GM23338 (cell line): ENCODE data around the gene NT5M.

ENCODE experiments used
- EZH2phosphoT487 ChIP-seq: fragments of 200-600 bp; sonication (generic); IDR thresholded peaks from one replicate; pipeline ENCODE4 v1.8.1; 2018; ENCODE audit warnings: antibody characterized with exemption; ENCODE audit not compliant: unreplicated experiment
- TF ChIP-seq, protein P1 (sequence below), 2 experiments: fragments of 200-600 bp in 1 of 2; sonication (generic) in 1 of 2; conservative IDR thresholded peaks; 2 replicates each; pipeline versions ENCODE4 v1.5.1 to v1.6.1; 2016 to 2017; ENCODE audit warnings: antibody characterized with exemption in 2 of 2, low read depth in 2 of 2, mild to moderate bottlenecking in 2 of 2, moderate library complexity in 1 of 2

DNA sequence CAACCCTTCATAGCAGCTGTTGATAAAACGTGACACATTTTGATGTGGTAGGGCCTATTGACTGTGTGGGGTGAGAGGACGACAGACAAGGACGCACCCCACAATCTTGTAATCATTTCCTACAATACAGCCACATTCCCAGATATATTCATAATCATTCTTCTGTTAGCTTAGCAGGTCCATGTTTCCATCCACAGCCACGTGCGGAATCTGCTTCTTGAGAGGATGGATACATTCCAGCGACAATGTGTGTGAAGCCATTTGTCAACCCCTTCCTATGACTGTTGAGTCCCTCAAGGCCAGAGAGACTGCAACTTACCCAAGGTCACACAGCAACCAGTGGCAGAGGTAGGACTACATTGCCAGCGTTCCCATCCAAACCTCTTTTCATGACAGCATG is 13.5 kb upstream of the NT5M start:
- TF ChIP-seq EZH2phosphoT487 = no peak
- TF ChIP-seq, protein P1, sequence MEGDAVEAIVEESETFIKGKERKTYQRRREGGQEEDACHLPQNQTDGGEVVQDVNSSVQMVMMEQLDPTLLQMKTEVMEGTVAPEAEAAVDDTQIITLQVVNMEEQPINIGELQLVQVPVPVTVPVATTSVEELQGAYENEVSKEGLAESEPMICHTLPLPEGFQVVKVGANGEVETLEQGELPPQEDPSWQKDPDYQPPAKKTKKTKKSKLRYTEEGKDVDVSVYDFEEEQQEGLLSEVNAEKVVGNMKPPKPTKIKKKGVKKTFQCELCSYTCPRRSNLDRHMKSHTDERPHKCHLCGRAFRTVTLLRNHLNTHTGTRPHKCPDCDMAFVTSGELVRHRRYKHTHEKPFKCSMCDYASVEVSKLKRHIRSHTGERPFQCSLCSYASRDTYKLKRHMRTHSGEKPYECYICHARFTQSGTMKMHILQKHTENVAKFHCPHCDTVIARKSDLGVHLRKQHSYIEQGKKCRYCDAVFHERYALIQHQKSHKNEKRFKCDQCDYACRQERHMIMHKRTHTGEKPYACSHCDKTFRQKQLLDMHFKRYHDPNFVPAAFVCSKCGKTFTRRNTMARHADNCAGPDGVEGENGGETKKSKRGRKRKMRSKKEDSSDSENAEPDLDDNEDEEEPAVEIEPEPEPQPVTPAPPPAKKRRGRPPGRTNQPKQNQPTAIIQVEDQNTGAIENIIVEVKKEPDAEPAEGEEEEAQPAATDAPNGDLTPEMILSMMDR (conservative IDR thresholded peaks at IDR 0.05; ENCODE audit: low read depth in 2 of 2) = no peak
